Measurements from ENCODE around the gene UNC5B. TPM values are rescaled to one million over a fixed set of nuclear protein-coding genes. Genes with fewer than 3 reads are reported as not detected.

UNC5B gene
- total and polyA plus RNA-seq, 10 donors, result 0.74 to 21.1 (median 11.3) TPM

- H3K4me3 ChIP-seq, result no peak overlapping the region
- intact Hi-C loops (cut with DNase I; ENCODE audit: low total_unique reads), result no loop called here
- no peaks in the 10 kb centered on the region for H3K36me3 ChIP-seq
- TF ChIP-seq POLR2AphosphoS5 (IDR thresholded peaks at IDR 0.05) (no peak), POLR2A (IDR thresholded peaks at IDR 0.05) (no peak)
- TF ChIP-seq, protein P1, sequence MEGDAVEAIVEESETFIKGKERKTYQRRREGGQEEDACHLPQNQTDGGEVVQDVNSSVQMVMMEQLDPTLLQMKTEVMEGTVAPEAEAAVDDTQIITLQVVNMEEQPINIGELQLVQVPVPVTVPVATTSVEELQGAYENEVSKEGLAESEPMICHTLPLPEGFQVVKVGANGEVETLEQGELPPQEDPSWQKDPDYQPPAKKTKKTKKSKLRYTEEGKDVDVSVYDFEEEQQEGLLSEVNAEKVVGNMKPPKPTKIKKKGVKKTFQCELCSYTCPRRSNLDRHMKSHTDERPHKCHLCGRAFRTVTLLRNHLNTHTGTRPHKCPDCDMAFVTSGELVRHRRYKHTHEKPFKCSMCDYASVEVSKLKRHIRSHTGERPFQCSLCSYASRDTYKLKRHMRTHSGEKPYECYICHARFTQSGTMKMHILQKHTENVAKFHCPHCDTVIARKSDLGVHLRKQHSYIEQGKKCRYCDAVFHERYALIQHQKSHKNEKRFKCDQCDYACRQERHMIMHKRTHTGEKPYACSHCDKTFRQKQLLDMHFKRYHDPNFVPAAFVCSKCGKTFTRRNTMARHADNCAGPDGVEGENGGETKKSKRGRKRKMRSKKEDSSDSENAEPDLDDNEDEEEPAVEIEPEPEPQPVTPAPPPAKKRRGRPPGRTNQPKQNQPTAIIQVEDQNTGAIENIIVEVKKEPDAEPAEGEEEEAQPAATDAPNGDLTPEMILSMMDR (IDR thresholded peaks at IDR 0.05 in 8 of 11, conservative IDR thresholded peaks at IDR 0.05 in 3 of 11), result no peak
- peaks cover 0 to 51% (median 5%) of the 10 kb centered on the region in 7 donors for H3K27me3 ChIP-seq (replicated peaks in 1 of 7)
- 54 to 67% (median 58%) methylated on average over 8 to 17 of the region's 17 CpGs for WGBS, 5 donors
- peak overlapping the region in 2 of 8 donors; percentile 1 to 18 for H3K27ac ChIP-seq
- peaks cover 0 to 37% (median 12%) of the 10 kb centered on the region in 6 donors for H3K4me1 ChIP-seq
- H3K9me3 ChIP-seq, result no peaks in the 10 kb centered on the region
- no peak for DNase-seq
Observed at GRCh38 chr10:71255808-71256660, 43.7 kb downstream of the UNC5B start.

DNA sequence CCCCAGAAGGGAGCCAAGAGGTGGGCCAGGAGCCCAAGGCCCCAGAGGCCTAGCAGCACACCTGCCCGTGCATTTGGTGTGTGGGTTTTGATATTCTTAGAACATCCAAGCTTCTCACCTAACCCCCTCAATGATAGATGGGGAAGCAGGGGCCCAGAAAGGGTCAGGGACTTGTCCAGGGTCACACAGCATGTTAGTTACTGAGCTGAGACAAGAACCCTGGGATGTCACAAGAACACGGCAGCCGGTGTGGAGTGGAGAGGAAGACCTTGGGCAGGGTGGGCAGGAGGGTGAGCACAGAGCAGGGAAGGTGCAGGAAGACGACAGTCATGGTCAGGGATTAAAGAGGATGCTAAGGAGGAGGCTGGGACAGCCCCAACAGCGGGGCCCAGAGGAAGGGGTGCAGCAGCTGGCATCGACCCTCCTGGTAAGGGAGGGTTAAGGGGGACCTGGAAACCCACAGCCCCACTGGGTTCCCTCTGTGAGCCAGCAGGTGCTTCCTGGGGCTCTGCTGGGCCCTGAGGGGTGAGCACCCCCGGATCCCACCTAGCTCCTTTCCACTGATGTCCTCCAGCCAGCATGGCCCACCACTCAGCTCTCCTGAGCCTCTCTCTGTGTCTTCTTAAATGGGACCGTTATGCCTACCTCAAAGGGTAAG, 44.4 kb downstream of the UNC5B start:
- DNase-seq, result no peak
- intact Hi-C loops (cut with DNase I; ENCODE audit: low total_unique reads), result no loop called here
- TF ChIP-seq, protein P1 (IDR thresholded peaks at IDR 0.05 in 8 of 11, conservative IDR thresholded peaks at IDR 0.05 in 3 of 11), result no peak
- TF ChIP-seq POLR2AphosphoS5 (IDR thresholded peaks at IDR 0.05) (no peak), POLR2A (IDR thresholded peaks at IDR 0.05) (no peak)
- peaks cover 0 to 51% (median 5%) of the 10 kb centered on the region in 7 donors for H3K27me3 ChIP-seq (replicated peaks in 1 of 7)
- 28 to 47% (median 38%) methylated on average over 7 to 8 of the region's 8 CpGs for WGBS, 5 donors
- no peaks in the 10 kb centered on the region for H3K36me3 ChIP-seq
- H3K4me3 ChIP-seq, result no peak overlapping the region
- H3K27ac ChIP-seq, result no peak overlapping the region
- no peaks in the 10 kb centered on the region for H3K9me3 ChIP-seq
- H3K4me1 ChIP-seq, result peaks cover 0 to 37% (median 12%) of the 10 kb centered on the region in 6 donors

GRCh38 chr10:71257319-71257997, 45.1 kb downstream of the UNC5B start:
- no peak for DNase-seq
- no peaks in the 10 kb centered on the region for H3K36me3 ChIP-seq
- peaks cover 0 to 39% (median 12%) of the 10 kb centered on the region in 6 donors for H3K4me1 ChIP-seq
- no peaks in the 10 kb centered on the region for H3K9me3 ChIP-seq
- peaks cover 0 to 51% (median 5%) of the 10 kb centered on the region in 7 donors for H3K27me3 ChIP-seq (replicated peaks in 1 of 7)
- intact Hi-C loops (cut with DNase I; ENCODE audit: low total_unique reads), result no loop called here
- no peak for TF ChIP-seq POLR2A (IDR thresholded peaks at IDR 0.05)
- TF ChIP-seq POLR2AphosphoS5 (IDR thresholded peaks at IDR 0.05), result no peak
- TF ChIP-seq, protein P1 (IDR thresholded peaks at IDR 0.05 in 8 of 11, conservative IDR thresholded peaks at IDR 0.05 in 3 of 11), result no peak
- H3K27ac ChIP-seq, result no peak overlapping the region
- no peak overlapping the region for H3K4me3 ChIP-seq
- 66 to 74% (median 70%) methylated on average over 9 to 11 of the region's 11 CpGs for WGBS, 5 donors
